VCaP (cell line): ENCODE data around the gene NTN5.

Experiments used
- H3K27ac ChIP-seq: fragments of 450-650 bp; 2 replicates; pipeline ENCODE4 v1.5.1; 2017
- TF ChIP-seq, protein P1 (sequence below): fragments of 450-650 bp; conservative IDR thresholded peaks from 2 replicates; pipeline ENCODE4 v1.5.1; 2017; ENCODE audit warnings: mild to moderate bottlenecking, moderate library complexity

Gene NTN5

GRCh38 chr19:48627865-48628314 lies 44.9 kb downstream of the NTN5 start:
- TF ChIP-seq, protein P1, sequence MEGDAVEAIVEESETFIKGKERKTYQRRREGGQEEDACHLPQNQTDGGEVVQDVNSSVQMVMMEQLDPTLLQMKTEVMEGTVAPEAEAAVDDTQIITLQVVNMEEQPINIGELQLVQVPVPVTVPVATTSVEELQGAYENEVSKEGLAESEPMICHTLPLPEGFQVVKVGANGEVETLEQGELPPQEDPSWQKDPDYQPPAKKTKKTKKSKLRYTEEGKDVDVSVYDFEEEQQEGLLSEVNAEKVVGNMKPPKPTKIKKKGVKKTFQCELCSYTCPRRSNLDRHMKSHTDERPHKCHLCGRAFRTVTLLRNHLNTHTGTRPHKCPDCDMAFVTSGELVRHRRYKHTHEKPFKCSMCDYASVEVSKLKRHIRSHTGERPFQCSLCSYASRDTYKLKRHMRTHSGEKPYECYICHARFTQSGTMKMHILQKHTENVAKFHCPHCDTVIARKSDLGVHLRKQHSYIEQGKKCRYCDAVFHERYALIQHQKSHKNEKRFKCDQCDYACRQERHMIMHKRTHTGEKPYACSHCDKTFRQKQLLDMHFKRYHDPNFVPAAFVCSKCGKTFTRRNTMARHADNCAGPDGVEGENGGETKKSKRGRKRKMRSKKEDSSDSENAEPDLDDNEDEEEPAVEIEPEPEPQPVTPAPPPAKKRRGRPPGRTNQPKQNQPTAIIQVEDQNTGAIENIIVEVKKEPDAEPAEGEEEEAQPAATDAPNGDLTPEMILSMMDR, result no peak
- no peak overlapping the region for H3K27ac ChIP-seq

DNA sequence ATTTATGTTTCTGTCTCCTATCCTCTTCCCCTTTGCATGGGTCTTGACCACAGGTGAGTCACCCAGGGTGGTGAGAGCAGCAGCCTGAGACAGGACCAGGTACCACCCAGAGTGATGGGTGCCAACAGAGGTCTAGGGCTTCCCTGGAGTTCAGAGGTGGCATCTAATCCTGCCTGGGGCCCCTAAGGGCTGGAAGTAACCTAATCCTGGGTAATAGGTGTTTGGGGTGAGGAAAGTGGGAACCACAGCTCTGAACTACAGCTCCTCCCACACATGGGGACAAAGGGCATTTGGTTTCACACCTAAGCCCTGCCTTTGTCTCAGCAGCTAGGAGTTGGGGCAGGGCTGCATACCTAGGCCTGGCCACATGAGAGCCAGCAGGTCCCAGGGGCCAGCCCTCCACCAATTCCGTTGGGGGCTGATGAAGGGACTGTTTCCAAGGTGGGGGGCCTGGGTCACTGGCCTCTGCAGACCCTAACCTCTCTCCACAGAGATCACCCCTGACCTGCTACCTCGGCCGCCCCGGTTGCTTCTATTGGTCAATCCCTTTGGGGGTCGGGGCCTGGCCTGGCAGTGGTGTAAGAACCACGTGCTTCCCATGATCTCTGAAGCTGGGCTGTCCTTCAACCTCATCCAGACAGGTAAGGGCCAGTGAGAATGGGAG lies 45.5 kb downstream of the NTN5 start:
- no peak overlapping the region for H3K27ac ChIP-seq
- TF ChIP-seq, protein P1, result no peak

- H3K27ac ChIP-seq, result peak overlapping the region; percentile 90; the same call in 1 of the 2 replicates
- TF ChIP-seq, protein P1, result no peak
Observed at GRCh38 chr19:48625891-48626327, 46.9 kb downstream of the NTN5 start.

DNA sequence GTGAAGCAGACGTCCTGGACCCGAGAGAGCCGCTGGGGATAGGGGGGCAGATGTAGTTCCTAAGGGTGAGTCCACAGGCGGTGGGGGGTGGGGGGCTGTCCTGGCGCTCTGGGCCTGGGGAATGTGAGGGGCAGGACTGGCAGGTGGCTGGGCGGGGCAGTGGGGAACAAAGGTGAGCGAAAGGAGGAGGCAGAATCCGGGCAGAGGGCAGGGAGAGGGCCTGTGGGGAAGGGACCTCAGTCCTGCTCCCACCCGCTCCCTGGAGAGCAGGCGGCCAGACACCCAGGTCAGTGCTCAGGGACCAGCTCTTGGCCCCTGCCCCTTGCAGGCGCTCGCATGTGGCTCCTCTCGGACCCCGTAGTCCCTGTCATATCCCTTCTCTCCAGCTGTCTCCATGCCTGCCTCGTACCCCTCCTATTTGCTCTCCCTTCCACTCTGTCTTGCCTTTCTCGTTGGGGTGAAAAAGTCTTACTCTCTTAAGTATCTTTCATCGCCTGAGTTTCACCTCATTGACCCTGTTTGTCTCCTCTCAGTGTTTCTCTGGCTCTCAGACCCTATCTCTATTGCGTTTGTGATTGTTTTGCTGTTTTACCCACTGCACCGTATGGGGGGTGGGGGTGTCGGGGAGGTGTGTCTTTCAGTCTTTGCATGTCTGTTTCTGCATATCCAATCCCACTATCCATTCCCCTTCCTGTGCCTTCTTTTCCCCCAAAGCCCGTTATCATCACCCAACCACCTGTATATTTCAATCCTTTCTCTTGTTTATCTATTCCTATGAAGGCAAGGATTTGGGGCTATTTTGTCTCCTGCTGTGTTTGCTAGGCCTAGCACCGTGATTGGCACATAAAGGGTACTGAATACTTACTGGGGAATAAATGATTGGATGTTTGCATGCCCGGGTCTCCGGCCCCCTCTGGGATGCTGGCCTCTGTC lies 47.8 kb downstream of the NTN5 start:
- TF ChIP-seq, protein P1, result no peak
- peak overlapping the region; percentile 90 for H3K27ac ChIP-seq

GRCh38 chr19:48624067-48624594 lies 48.7 kb downstream of the NTN5 start:
- peak overlapping the region; percentile 90 for H3K27ac ChIP-seq
- TF ChIP-seq, protein P1, result no peak

DNA sequence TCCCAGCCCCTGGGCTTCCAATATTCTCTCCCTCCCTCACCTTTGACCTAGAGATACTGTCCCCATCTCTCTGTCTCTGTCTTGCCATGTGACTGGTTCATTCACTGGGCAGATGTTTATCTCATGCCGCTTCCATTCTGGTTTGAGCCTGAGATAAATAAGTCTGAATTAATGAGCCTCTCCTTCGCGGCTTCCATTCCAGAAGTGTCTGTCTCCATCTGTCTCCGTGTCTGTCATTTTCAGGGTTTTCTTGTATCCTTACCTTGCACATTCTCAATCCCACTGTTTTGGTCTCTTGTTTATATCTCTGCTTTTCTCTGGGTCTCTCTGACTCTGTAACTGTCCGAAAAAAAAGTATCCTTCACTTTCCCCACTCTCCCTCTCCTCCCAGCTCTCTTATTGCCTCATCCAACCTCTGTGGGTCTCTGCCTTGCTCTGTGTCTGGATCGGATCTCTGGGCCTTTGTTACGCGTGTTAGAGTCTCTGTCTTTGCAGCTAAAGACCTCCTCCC lies 49.2 kb downstream of the NTN5 start:
- H3K27ac ChIP-seq, result peak overlapping the region; percentile 90
- TF ChIP-seq, protein P1, result no peak
